ENCODE results near the gene PLPP2. TPM values are rescaled to one million over a fixed set of nuclear protein-coding genes. Genes with fewer than 3 reads are reported as not detected.

The PLPP2 gene
- total RNA-seq, 2 experiments from 2014 or later, result 0.36 TPM; not detected in 1

GRCh38 chr19:292281-292884 lies 1.2 kb upstream of the PLPP2 start:
- no peaks in the 10 kb centered on the region for H3K36me3 Mint-ChIP-seq (ENCODE audit: low read depth)
- intact Hi-C loops (cut with micrococcal nuclease), result no loop called here
- H3K27me3 Mint-ChIP-seq, result peaks cover 52% of the 10 kb centered on the region
- peaks cover 13% of the 10 kb centered on the region for H3K4me1 Mint-ChIP-seq (ENCODE audit: low read depth)
- TF ChIP-seq CTCF (IDR thresholded peaks at IDR 0.05), result no peak
- H3K4me3 Mint-ChIP-seq, result no peak overlapping the region
- ATAC-seq, result no peak
- CTCF ChIA-PET, result no interaction called here
- H3K9me3 Mint-ChIP-seq, result no peaks in the 10 kb centered on the region
- no peak overlapping the region for H3K27ac Mint-ChIP-seq
- POLR2A ChIA-PET, result no interaction called here
- DNase-seq, result no peak

- Mint-ChIP-seq H3K4me1 (ENCODE audit: low read depth) (peaks cover 13% of the 10 kb centered on the region), H3K9me3 (no peaks in the 10 kb centered on the region), H3K4me3 (no peak overlapping the region), H3K27ac (no peak overlapping the region), H3K27me3 (peaks cover 52% of the 10 kb centered on the region), H3K36me3 (ENCODE audit: low read depth) (no peaks in the 10 kb centered on the region)
- TF ChIP-seq CTCF (IDR thresholded peaks at IDR 0.05), result no peak
- intact Hi-C loops (cut with micrococcal nuclease), result no loop called here
- DNase-seq, result no peak
- ChIA-PET CTCF (no interaction called here), POLR2A (no interaction called here)
- no peak for ATAC-seq
Observed at GRCh38 chr19:291561-292280, 518 bp upstream of the PLPP2 start.

- Mint-ChIP-seq H3K4me3 (peak overlapping the region; percentile 24), H3K27me3 (peaks cover 52% of the 10 kb centered on the region), H3K27ac (no peak overlapping the region), H3K36me3 (ENCODE audit: low read depth) (no peaks in the 10 kb centered on the region), H3K4me1 (ENCODE audit: low read depth) (peaks cover 13% of the 10 kb centered on the region), H3K9me3 (no peaks in the 10 kb centered on the region)
- CTCF ChIA-PET, result no interaction called here
- POLR2A ChIA-PET, result no interaction called here
- no peak for TF ChIP-seq CTCF (IDR thresholded peaks at IDR 0.05)
- intact Hi-C loops (cut with micrococcal nuclease), result no loop called here
- DNase-seq, result peak; percentile 35
- peak; percentile 40 for ATAC-seq
Observed at GRCh38 chr19:290372-291005, 714 bp downstream of the PLPP2 start.

GRCh38 chr19:289651-290371 lies 1.4 kb downstream of the PLPP2 start:
- CTCF ChIA-PET, result no interaction called here
- Mint-ChIP-seq H3K27me3 (peaks cover 47% of the 10 kb centered on the region), H3K9me3 (no peaks in the 10 kb centered on the region), H3K27ac (no peak overlapping the region), H3K36me3 (ENCODE audit: low read depth) (no peaks in the 10 kb centered on the region), H3K4me1 (ENCODE audit: low read depth) (peaks cover 12% of the 10 kb centered on the region), H3K4me3 (peak overlapping the region; percentile 24)
- POLR2A ChIA-PET, result no interaction called here
- no peak for TF ChIP-seq CTCF (IDR thresholded peaks at IDR 0.05)
- peak; percentile 83 for ATAC-seq
- intact Hi-C loops (cut with micrococcal nuclease), result no loop called here
- DNase-seq, result peak; percentile 62
